ENCODE results near the gene OCEL1. TPM values are rescaled to one million over a fixed set of nuclear protein-coding genes. Genes with fewer than 3 reads are reported as not detected.

OCEL1 gene, protein sequence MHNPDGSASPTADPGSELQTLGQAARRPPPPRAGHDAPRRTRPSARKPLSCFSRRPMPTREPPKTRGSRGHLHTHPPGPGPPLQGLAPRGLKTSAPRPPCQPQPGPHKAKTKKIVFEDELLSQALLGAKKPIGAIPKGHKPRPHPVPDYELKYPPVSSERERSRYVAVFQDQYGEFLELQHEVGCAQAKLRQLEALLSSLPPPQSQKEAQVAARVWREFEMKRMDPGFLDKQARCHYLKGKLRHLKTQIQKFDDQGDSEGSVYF
- total RNA-seq, result 7.4 TPM

DNA sequence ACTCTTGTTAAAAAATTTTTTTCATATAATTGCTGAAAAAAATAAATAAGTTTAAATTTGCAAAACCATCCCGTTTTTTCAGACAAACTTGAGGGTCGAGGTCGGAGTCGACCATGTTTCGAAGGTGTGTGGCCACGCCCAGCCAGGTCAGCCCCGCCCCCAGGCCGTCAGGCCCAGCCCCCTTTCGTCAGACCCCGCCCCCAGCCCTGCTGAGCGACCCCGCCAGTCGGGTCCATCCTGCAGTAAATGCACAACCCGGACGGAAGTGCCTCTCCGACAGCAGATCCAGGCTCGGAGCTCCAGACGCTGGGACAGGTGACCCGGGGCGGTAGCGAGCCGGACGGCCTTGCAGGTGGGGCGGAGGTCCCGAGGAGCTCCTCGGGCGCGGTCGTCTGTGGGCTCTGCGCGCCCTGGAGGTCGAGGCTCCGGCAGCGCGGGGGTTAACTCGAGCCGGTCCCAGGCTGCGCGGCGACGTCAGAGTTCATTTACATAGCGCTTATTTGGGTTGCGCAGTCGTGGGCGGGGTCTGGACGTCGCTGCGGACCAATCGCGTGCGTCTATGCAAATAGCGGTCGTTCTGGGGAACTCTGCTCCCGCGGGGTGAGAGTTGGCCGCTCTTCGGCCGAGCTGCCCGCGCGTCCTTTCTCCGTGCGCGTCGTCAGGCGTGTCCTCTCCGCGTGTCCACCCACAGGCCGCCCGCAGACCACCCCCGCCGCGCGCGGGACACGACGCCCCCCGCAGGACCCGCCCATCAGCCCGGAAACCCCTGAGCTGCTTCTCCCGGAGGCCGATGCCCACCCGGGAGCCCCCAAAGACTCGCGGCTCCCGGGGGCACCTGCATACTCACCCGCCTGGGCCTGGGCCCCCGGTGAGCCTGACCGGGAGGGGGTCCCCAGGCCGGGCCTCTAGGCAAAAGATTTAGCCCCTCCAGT is at the start of gene OCEL1:
Gene OCEL1, plus strand, starts transcription at position 225 of the 932 bp plus-strand sequence. Its CDS starts 22 bp downstream, at position 247.

DNA sequence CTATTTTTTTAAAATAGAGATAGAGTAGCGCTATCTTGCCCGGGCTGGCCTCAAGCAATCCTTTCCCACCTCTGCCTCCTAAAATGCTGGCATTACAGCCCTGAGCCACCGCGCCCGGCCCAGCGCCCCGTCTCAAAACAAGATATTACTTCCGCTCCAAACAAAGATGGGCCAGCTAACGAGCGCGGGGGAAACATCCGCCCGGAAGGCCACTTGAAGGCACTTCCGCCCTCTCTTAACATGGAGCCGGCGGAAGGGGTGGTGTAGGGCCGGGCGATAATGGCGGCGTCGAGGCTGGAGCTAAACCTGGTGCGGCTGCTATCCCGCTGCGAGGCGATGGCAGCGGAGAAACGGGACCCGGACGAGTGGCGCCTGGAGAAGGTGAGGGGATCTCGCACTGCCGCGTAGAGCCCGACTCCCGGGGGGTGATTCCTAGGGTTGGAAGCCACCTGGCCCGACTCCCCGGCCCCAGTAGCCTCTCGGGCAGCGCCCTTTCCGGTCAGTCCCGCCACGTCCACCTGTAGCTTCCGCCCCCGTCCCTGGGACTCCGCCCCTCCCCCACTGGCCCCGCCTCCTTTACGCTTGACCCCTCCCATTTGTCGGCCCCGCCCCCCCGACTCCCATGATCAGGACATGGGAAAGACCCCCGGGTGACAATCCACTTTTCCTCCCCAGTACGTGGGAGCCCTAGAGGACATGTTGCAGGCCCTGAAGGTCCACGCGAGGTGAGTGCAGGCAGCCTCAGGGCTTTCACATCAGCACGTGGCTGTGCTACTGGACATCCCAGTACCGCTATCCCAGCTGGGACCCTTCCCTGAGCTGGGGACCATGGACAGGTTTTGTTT is 10.7 kb upstream of the OCEL1 start, which contains the start of gene USE1:
Gene USE1, plus strand, starts transcription at position 231 of the 845 bp plus-strand sequence. Its CDS starts 49 bp downstream, at position 280.

DNA sequence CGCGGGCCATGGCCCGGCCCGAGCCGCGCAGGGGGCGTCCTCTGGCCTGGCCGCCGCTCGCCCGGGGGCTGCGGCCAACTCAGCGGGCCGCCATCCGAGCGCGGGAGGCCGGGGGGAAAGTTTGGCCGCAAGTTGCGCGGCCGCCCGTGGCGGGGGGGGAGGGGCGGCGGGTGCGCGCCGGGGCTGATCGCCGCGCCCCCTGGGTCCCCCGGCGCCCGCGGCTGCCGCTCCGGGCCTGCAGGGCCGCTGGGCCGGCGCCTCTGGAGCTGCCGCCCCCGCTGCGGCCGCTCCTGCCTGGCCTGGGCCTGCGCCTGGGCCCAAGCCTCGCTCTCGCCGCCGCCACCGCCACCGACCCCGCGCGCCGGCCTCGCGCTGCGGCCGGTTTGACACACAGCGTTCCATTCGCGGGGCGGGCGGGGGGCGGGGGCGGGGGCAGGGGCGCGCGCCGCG is 19.5 kb downstream of the OCEL1 start, which contains the start of gene NR2F6:
Gene NR2F6, minus strand, starts transcription at position 385 of the 450 bp plus-strand sequence. CDS start 699 bp downstream, outside the sequence.

DNA sequence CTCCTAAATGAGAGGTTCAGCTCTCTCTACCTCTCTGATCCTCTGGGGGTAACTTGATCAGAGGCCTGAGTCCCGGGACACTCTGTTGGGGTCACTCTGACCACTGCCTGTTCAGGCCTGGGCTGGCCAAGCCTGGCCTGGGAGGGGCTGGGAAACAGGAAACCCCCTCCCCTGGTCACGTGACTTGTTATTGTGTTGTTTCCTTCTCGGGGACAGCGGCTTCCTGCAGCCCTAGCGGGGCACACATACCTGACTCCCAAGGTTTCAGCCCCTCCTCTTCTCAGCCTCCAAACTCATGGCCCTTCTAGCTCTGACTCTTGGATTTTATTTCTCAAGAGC is 38.6 kb downstream of the OCEL1 start, which contains the start of gene USHBP1:
Gene USHBP1, minus strand, starts transcription at position 105 of the 339 bp plus-strand sequence. CDS start 446 bp downstream, outside the sequence.

DNA sequence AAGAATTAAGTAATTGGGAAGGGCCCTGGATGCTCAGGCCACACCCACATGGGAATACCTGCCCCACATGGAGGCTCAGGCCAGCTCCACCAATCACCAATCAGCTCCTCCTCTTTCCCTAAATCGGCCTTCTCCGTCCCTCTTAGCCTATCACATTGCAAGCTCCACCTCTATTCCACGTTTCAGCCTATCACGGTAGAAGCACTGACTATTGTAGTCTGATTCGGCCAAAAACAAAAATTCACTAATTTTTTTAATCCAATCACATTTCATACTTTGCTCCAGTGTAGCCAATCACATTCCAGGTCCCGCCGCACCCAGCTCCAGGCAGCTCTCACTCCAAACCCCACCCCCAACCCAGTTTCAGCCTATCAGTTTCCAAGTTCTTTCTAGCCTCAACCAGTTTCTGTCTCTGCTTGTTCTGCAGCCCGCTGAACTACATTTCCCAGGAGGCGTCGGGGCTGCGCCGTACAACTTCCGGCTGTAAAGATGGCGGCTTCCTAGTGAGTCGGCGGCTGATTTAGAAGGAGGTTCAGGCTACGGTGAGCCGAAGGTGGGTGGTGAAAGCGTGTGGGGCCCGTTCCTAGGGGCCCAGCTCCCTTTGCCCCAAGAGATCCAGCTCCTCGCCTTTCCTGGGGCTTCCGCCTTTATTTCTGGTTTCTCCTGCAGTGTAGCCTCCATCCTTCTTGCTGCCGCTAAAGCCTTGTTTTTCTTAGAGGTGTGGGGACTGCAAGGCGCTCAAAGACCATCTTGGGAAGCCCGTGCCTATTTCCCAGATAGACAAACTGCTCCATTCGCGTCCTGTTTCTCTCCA is 41.2 kb downstream of the OCEL1 start, which contains the start of gene BABAM1:
Gene BABAM1, plus strand, starts transcription at position 469 of the 814 bp plus-strand sequence. CDS start 1,364 bp downstream, outside the sequence.

Other genes with a start within 250 kb of the OCEL1 start
- gene CPAMD8, start 199.4 kb upstream of the OCEL1 start, total RNA-seq, result 110 TPM
- gene HAUS8, start 150.8 kb upstream of the OCEL1 start, total RNA-seq, result 6.3 TPM
- gene MYO9B, start 150.4 kb upstream of the OCEL1 start, total RNA-seq, result 75.4 TPM
- 29.1 TPM for gene USE1, start 10.9 kb upstream of the OCEL1 start, total RNA-seq
- 36.3 TPM for gene NR2F6, start 19.7 kb downstream of the OCEL1 start, total RNA-seq
- gene USHBP1, start 38.5 kb downstream of the OCEL1 start, total RNA-seq, result 5.5 TPM
- gene BABAM1, start 41.2 kb downstream of the OCEL1 start, total RNA-seq, result 58.2 TPM
- gene ANKLE1, start 55.7 kb downstream of the OCEL1 start, total RNA-seq, result 0.55 TPM
- gene ABHD8, start 77.2 kb downstream of the OCEL1 start, total RNA-seq, result 25.3 TPM
- gene MRPL34, start 79.6 kb downstream of the OCEL1 start, total RNA-seq, result 57.7 TPM
- gene DDA1, start 83.3 kb downstream of the OCEL1 start, total RNA-seq, result 15.1 TPM
- 26.3 TPM for gene ANO8, start 108.6 kb downstream of the OCEL1 start, total RNA-seq
- gene GTPBP3, start 111.3 kb downstream of the OCEL1 start, total RNA-seq, result 27.8 TPM
- 34.9 TPM for gene PLVAP, start 151.1 kb downstream of the OCEL1 start, total RNA-seq
- gene CCDC194, start 168.0 kb downstream of the OCEL1 start, total RNA-seq, result not detected
- 4.5 TPM for gene BST2, start 179.4 kb downstream of the OCEL1 start, total RNA-seq
- 25.2 TPM for gene MVB12A, start 193.8 kb downstream of the OCEL1 start, total RNA-seq
- 2.5 TPM for gene TMEM221, start 222.4 kb downstream of the OCEL1 start, total RNA-seq
- gene NXNL1, start 234.7 kb downstream of the OCEL1 start, total RNA-seq, result 3.6 TPM
- gene SLC27A1, start 244.3 kb downstream of the OCEL1 start, total RNA-seq, result 33.2 TPM